Astrocyte (in vitro differentiated cells and primary cell): ENCODE measurements around the gene FRMD4B. TPM values are rescaled to one million over a fixed set of nuclear protein-coding genes. Genes with fewer than 3 reads are reported as not detected.
A peak's percentile ranks its signal among the peaks of the same experiment; 100 is the strongest.

ENCODE experiments used
- DNase-seq: peaks from one replicate; pipeline ENCODE4 v3.0.0-alpha.2; 2010; ENCODE audit warnings: low read depth
- FAIRE-seq: peaks from 2 replicates; lab custom pipeline; 2011; peaks lifted over from hg19 to GRCh38; lab: Jason Lieb, UNC
- H2AFZ ChIP-seq: 2 replicates; pipeline ENCODE4 v1.6.0; 2012; ENCODE audit warnings: low read depth, low read length, inconsistent platforms
- H3K27ac ChIP-seq: 2 replicates; pipeline ENCODE4 v1.5.1; 2011; ENCODE audit warnings: low read depth, low read length, inconsistent platforms
- H3K27me3 ChIP-seq: 2 replicates; pipeline ENCODE4 v1.6.0; 2011; ENCODE audit warnings: low read length, inconsistent platforms; ENCODE audit not compliant: insufficient read depth
- H3K36me3 ChIP-seq: 2 replicates; pipeline ENCODE4 v1.5.1; 2011; ENCODE audit warnings: low read length, inconsistent platforms; ENCODE audit not compliant: insufficient read depth
- H3K4me1 ChIP-seq: 2 replicates; pipeline ENCODE4 v1.5.1; 2011; ENCODE audit warnings: low read length, inconsistent platforms; ENCODE audit not compliant: insufficient read depth
- H3K4me2 ChIP-seq: 2 replicates; pipeline ENCODE4 v1.6.0; 2012; ENCODE audit warnings: low read length, inconsistent platforms
- H3K4me3 ChIP-seq: 2 replicates; pipeline ENCODE4 v1.5.1; 2011; ENCODE audit warnings: low read depth, mild to moderate bottlenecking, low read length, inconsistent platforms; ENCODE audit not compliant: insufficient read depth
- H3K79me2 ChIP-seq: 2 replicates; pipeline ENCODE4 v1.6.0; 2012; ENCODE audit warnings: mild to moderate bottlenecking, low read length, inconsistent platforms; ENCODE audit not compliant: insufficient read depth
- H3K9ac ChIP-seq: 2 replicates; pipeline ENCODE4 v1.6.0; 2012; ENCODE audit warnings: mild to moderate bottlenecking, low read length, inconsistent platforms
- H3K9me3 ChIP-seq: 2 replicates; pipeline ENCODE4 v1.5.1; 2012; ENCODE audit warnings: low read depth, mild to moderate bottlenecking, low read length, inconsistent platforms; ENCODE audit not compliant: insufficient read depth
- H4K20me1 ChIP-seq: 2 replicates; pipeline ENCODE4 v1.6.0; 2012; ENCODE audit warnings: low read length, inconsistent platforms; ENCODE audit not compliant: insufficient read depth
- H3K27ac Mint-ChIP-seq: one replicate; pipeline ENCODE4 v1.8.0; 2021; ENCODE audit warnings: mild to moderate bottlenecking, mixed read lengths; ENCODE audit not compliant: unreplicated experiment
- H3K27me3 Mint-ChIP-seq: one replicate; pipeline ENCODE4 v1.8.0; 2021; ENCODE audit warnings: low read depth, mixed read lengths; ENCODE audit not compliant: unreplicated experiment
- H3K36me3 Mint-ChIP-seq: one replicate; pipeline ENCODE4 v1.8.0; 2021; ENCODE audit warnings: low read depth, mixed read lengths; ENCODE audit not compliant: unreplicated experiment
- H3K4me1 Mint-ChIP-seq: one replicate; pipeline ENCODE4 v1.8.0; 2021; ENCODE audit warnings: low read depth, mixed read lengths; ENCODE audit not compliant: unreplicated experiment
- H3K4me3 Mint-ChIP-seq: one replicate; pipeline ENCODE4 v1.8.0; 2021; ENCODE audit warnings: mild to moderate bottlenecking, moderate library complexity, mixed read lengths; ENCODE audit not compliant: unreplicated experiment
- H3K9me3 Mint-ChIP-seq: one replicate; pipeline ENCODE4 v1.8.0; 2021; ENCODE audit warnings: mild to moderate bottlenecking, mixed read lengths; ENCODE audit not compliant: unreplicated experiment
- EZH2 ChIP-seq: IDR thresholded peaks from 2 replicates; pipeline ENCODE4 v1.6.1; 2012; ENCODE audit warnings: mild to moderate bottlenecking, low read length, inconsistent platforms; ENCODE audit not compliant: insufficient read depth
- total RNA-seq: library from RNA; stranded (reverse); gene quantifications from 2 replicates; pipeline ENCODE4 v1.2.1, GENCODE V29; 2021
- TF ChIP-seq, protein P1 (sequence below): IDR thresholded peaks from 2 replicates; pipeline ENCODE4 v1.5.1; 2011; ENCODE audit warnings: low read depth, mild to moderate bottlenecking, inconsistent platforms, low read length, moderate library complexity; ENCODE audit not compliant: insufficient read depth

The FRMD4B gene
- total RNA-seq, 1 donor from 2014 or later = 9.2 TPM

DNA sequence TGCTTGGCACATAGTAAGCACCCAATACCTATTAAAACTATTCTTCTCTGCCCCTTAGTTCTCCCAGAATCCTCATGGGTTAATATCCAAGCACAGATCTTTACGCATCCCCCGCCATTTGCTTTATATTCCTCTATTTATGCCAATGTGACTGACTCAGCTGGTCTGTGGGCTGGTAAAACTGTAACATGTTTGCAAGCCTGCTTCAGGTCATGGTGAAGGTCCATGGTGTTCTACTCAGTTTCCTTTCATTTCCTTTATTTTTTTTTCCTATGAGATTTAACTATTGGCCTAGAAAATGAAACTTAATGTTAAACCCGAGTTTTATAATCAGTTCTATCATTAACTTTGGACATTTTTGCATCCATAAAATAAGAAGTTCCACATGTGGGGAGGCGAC is 47.0 kb downstream of the FRMD4B start:
- Histone ChIP-seq H3K36me3 (no peaks in the 10 kb centered on the region), H3K4me3 (no peak overlapping the region), H3K79me2 (no peaks in the 10 kb centered on the region), H3K27ac (no peak overlapping the region), H2AFZ (no peak overlapping the region), H3K9ac (no peak overlapping the region), H3K4me2 (no peak overlapping the region), H4K20me1 (no peaks in the 10 kb centered on the region), H3K4me1 (no peaks in the 10 kb centered on the region), H3K9me3 (no peaks in the 10 kb centered on the region), H3K27me3 (no peaks in the 10 kb centered on the region)
- Mint-ChIP-seq H3K9me3 (no peaks in the 10 kb centered on the region), H3K4me3 (no peak overlapping the region), H3K36me3 (no peaks in the 10 kb centered on the region), H3K27me3 (no peaks in the 10 kb centered on the region), H3K27ac (no peak overlapping the region), H3K4me1 (no peaks in the 10 kb centered on the region)
- FAIRE-seq (no peak), DNase-seq (no peak)
- no peak for TF ChIP-seq EZH2
- TF ChIP-seq, protein P1, sequence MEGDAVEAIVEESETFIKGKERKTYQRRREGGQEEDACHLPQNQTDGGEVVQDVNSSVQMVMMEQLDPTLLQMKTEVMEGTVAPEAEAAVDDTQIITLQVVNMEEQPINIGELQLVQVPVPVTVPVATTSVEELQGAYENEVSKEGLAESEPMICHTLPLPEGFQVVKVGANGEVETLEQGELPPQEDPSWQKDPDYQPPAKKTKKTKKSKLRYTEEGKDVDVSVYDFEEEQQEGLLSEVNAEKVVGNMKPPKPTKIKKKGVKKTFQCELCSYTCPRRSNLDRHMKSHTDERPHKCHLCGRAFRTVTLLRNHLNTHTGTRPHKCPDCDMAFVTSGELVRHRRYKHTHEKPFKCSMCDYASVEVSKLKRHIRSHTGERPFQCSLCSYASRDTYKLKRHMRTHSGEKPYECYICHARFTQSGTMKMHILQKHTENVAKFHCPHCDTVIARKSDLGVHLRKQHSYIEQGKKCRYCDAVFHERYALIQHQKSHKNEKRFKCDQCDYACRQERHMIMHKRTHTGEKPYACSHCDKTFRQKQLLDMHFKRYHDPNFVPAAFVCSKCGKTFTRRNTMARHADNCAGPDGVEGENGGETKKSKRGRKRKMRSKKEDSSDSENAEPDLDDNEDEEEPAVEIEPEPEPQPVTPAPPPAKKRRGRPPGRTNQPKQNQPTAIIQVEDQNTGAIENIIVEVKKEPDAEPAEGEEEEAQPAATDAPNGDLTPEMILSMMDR = no peak

DNA sequence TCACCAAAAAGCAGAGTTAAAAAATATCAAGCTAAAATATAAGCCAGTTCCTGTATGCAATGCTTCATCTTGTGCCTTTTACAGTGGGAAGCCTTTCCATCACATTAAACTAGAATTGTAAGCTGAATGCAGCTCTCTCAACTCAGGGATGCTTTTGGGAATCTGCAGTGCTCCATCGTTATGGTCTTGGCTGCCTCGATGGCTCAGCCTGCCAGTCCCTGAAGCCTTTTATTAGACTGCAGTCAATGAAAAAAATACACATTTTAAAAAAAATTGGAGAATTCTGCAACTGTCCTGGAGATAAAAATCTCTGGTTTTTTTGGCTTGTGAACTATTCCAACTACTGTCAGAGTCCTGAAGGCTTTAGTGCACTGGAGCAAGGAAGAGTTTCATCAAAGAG is 53.0 kb downstream of the FRMD4B start:
- TF ChIP-seq EZH2 = no peak
- TF ChIP-seq, protein P1 = no peak
- Histone ChIP-seq H3K36me3 (no peaks in the 10 kb centered on the region), H3K79me2 (no peaks in the 10 kb centered on the region), H3K9me3 (no peaks in the 10 kb centered on the region), H3K4me3 (no peak overlapping the region), H3K27ac (no peak overlapping the region), H3K9ac (no peak overlapping the region), H3K27me3 (peaks cover 2% of the 10 kb centered on the region), H4K20me1 (no peaks in the 10 kb centered on the region), H3K4me2 (no peak overlapping the region), H3K4me1 (no peaks in the 10 kb centered on the region), H2AFZ (no peak overlapping the region)
- no peaks in the 10 kb centered on the region for H3K9me3 Mint-ChIP-seq
- peak overlapping the region; percentile 34 for H3K27ac Mint-ChIP-seq
- no peak for FAIRE-seq
- H3K4me3 Mint-ChIP-seq = no peak overlapping the region
- no peaks in the 10 kb centered on the region for H3K36me3 Mint-ChIP-seq
- H3K4me1 Mint-ChIP-seq = peaks cover 15% of the 10 kb centered on the region
- H3K27me3 Mint-ChIP-seq = no peaks in the 10 kb centered on the region
- DNase-seq = no peak

DNA sequence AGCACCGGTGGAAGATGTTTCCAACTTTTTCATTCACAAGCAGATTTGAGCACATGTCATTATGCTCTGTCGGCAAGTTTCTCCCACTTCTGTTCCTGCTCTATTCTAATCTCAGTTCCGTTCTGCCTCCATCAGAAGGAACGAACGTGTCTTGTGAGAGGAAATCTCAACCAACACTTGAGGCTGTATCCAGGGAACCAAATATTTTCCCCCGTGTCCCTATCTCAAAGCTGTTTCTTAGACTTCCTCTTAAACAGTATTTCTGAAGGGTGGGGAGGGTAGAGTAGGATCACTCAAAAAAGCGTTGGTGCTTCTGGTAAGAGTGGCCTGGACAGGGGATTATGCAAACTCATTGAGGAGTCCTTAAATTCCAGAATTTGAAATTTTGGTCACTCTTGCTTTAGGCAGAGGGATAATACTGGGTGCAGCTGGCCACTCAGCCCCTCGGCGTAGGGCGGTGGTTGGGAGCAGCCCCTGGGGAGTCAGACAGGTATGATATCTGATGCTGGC is 54.9 kb downstream of the FRMD4B start:
- Mint-ChIP-seq H3K4me1 (peaks cover 32% of the 10 kb centered on the region), H3K4me3 (no peak overlapping the region), H3K27ac (peak overlapping the region; percentile 66), H3K27me3 (no peaks in the 10 kb centered on the region), H3K9me3 (no peaks in the 10 kb centered on the region), H3K36me3 (no peaks in the 10 kb centered on the region)
- Histone ChIP-seq H3K9ac (no peak overlapping the region), H3K79me2 (no peaks in the 10 kb centered on the region), H3K9me3 (no peaks in the 10 kb centered on the region), H4K20me1 (no peaks in the 10 kb centered on the region), H2AFZ (peak overlapping the region; percentile 15), H3K27me3 (peaks cover 2% of the 10 kb centered on the region), H3K27ac (no peak overlapping the region), H3K4me1 (peaks cover 4% of the 10 kb centered on the region), H3K4me3 (no peak overlapping the region), H3K36me3 (no peaks in the 10 kb centered on the region), H3K4me2 (no peak overlapping the region)
- TF ChIP-seq, protein P1 = no peak
- no peak for TF ChIP-seq EZH2
- FAIRE-seq = peak; percentile 67
- DNase-seq = no peak
